Measurements from ENCODE around the gene AQP1.

DNA sequence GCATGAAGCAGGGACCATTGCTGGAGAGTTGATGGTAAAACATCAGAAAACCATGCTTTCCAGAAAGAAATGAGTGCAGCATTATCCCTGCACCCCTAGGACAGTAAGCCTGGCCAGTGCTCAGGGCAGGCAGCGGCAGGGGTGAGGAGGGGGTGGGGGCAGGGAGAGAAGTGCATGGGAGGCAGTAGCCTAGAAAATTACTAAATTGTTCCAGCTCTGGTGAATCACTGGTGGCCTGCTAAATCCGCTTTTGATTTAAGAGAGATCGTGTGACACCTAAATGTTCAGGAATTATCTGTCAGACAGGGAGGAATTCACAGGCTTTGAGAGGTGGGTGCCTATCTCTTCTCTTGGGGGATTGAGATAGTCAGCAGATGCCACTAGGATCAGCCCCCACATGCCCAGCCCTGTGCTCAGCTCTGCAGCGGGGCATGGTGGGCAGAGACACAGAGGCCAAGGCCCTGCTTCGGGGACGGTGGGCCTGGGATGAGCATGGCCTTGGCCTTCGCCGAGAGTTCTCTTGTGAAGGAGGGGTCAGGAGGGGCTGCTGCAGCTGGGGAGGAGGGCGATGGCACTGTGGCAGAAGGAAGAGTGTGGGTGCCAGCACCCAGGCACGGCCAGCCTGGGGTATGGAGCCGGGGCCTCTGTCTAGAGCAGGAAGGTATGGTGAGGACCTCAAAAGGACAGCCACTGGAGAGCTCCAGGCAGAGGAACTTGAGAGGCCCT, 5.0 kb upstream of the AQP1 start:
- TF ChIP-seq, protein P1, sequence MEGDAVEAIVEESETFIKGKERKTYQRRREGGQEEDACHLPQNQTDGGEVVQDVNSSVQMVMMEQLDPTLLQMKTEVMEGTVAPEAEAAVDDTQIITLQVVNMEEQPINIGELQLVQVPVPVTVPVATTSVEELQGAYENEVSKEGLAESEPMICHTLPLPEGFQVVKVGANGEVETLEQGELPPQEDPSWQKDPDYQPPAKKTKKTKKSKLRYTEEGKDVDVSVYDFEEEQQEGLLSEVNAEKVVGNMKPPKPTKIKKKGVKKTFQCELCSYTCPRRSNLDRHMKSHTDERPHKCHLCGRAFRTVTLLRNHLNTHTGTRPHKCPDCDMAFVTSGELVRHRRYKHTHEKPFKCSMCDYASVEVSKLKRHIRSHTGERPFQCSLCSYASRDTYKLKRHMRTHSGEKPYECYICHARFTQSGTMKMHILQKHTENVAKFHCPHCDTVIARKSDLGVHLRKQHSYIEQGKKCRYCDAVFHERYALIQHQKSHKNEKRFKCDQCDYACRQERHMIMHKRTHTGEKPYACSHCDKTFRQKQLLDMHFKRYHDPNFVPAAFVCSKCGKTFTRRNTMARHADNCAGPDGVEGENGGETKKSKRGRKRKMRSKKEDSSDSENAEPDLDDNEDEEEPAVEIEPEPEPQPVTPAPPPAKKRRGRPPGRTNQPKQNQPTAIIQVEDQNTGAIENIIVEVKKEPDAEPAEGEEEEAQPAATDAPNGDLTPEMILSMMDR (conservative IDR thresholded peaks at IDR 0.05; ENCODE audit: low read length): no peak
- no peak for TF ChIP-seq EZH2phosphoT487 (IDR thresholded peaks at IDR 0.05; ENCODE audit: borderline replicate concordance, low read depth, low read length)

Measured in OCI-LY7 (cell line).